CD4-positive, alpha-beta T cell treated with Interferon gamma for 1 hour (primary cell): ENCODE data around the gene UNC13C.

Experiments used
- DNase-seq: peaks from one replicate; pipeline ENCODE4 v3.0.0-alpha.2; 2020

The UNC13C gene

GRCh38 chr15:54120949-54121463, 142.8 kb downstream of the UNC13C start:
- DNase-seq = no peak

GRCh38 chr15:54127574-54127973, 149.3 kb downstream of the UNC13C start:
- DNase-seq = no peak

GRCh38 chr15:54131410-54131809, 153.2 kb downstream of the UNC13C start:
- no peak for DNase-seq

GRCh38 chr15:54149115-54149531, 170.9 kb downstream of the UNC13C start:
- DNase-seq = no peak

GRCh38 chr15:54150255-54150654, 172.0 kb downstream of the UNC13C start:
- no peak for DNase-seq

- no peak for DNase-seq
These were observed 180.8 kb downstream of the UNC13C start for GRCh38 chr15:54159012-54159411.

GRCh38 chr15:54187325-54187724, 209.1 kb downstream of the UNC13C start:
- no peak for DNase-seq

- no peak for DNase-seq
These were observed 219.8 kb downstream of the UNC13C start for GRCh38 chr15:54197995-54198394.

GRCh38 chr15:54206586-54207321, 228.5 kb downstream of the UNC13C start:
- no peak for DNase-seq

- DNase-seq = no peak
These were observed 230.5 kb downstream of the UNC13C start for GRCh38 chr15:54208786-54209185.

- DNase-seq = no peak
These were observed 234.4 kb downstream of the UNC13C start for GRCh38 chr15:54212635-54213034.

GRCh38 chr15:54226455-54226854, 248.2 kb downstream of the UNC13C start:
- no peak for DNase-seq

GRCh38 chr15:54227569-54227968, 249.3 kb downstream of the UNC13C start:
- no peak for DNase-seq

GRCh38 chr15:54250326-54250725, 272.1 kb downstream of the UNC13C start:
- no peak for DNase-seq

- DNase-seq = no peak
These were observed 277.9 kb downstream of the UNC13C start for GRCh38 chr15:54256190-54256589.

GRCh38 chr15:54273928-54274327, 295.7 kb downstream of the UNC13C start:
- DNase-seq = no peak

GRCh38 chr15:54277834-54278233, 299.6 kb downstream of the UNC13C start:
- DNase-seq = no peak

GRCh38 chr15:54280726-54281125, 302.5 kb downstream of the UNC13C start:
- no peak for DNase-seq

- no peak for DNase-seq
These were observed 304.1 kb downstream of the UNC13C start for GRCh38 chr15:54282228-54282836.

- DNase-seq = no peak
These were observed 309.8 kb downstream of the UNC13C start for GRCh38 chr15:54288049-54288448.

GRCh38 chr15:54289590-54290136, 311.4 kb downstream of the UNC13C start:
- DNase-seq = no peak

GRCh38 chr15:54298396-54298795, 320.2 kb downstream of the UNC13C start:
- no peak for DNase-seq

GRCh38 chr15:54304321-54304720, 326.1 kb downstream of the UNC13C start:
- no peak for DNase-seq

GRCh38 chr15:54305138-54305537, 326.9 kb downstream of the UNC13C start:
- DNase-seq = no peak
